ENCODE results near the gene EPX.
A peak's percentile ranks its signal among the peaks of the same experiment; 100 is the strongest.

EPX gene

DNA sequence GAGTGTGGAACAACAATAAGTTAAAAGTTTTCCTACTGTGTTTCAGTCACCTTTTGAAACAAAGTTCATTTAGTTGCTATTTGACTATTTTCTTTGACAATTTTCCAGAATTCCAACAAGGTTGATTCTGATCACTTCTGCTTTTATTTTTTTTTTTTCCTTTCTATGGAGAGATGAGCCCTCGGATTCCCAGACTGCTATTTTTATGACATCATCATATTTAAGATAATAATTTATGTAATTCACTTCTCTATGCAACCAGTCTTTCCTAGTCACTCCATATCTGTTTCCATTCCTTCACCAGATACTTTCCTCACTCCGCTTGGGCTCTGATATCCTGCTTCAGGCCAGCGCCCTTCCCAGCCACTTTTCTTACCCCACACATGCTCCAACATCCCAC lies 17.7 kb upstream of the EPX start:
- ATAC-seq (no peak), DNase-seq (no peak)
- peaks cover 15% of the 10 kb centered on the region for H3K4me1 Mint-ChIP-seq
- H3K27ac Mint-ChIP-seq: no peak overlapping the region
- H3K4me3 Mint-ChIP-seq: no peak overlapping the region
- H3K9me3 Mint-ChIP-seq: no peaks in the 10 kb centered on the region
- no peaks in the 10 kb centered on the region for H3K27me3 Mint-ChIP-seq

DNA sequence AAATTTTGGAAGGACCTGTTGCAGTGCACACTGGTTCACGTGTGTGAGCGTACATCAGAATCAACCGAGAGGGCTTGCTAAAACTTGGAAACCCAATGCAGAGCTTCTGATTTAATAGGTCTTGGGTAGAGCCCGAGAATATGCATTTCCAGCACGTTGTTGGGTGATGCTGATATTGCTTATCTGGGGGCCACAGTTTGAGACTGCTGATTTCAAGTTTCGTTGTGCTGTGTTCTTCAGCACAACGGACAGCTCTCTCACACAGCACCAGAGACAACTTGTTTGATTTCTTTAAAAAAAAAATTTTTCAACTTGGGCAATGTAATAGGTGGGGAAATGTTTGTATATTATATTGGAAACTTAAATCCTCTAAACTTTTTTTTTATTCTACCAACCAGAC lies 16.3 kb upstream of the EPX start:
- DNase-seq (no peak), ATAC-seq (no peak)
- no peak overlapping the region for H3K27ac Mint-ChIP-seq
- H3K9me3 Mint-ChIP-seq: no peaks in the 10 kb centered on the region
- no peaks in the 10 kb centered on the region for H3K27me3 Mint-ChIP-seq
- H3K4me3 Mint-ChIP-seq: no peak overlapping the region
- peaks cover 6% of the 10 kb centered on the region for H3K4me1 Mint-ChIP-seq

DNA sequence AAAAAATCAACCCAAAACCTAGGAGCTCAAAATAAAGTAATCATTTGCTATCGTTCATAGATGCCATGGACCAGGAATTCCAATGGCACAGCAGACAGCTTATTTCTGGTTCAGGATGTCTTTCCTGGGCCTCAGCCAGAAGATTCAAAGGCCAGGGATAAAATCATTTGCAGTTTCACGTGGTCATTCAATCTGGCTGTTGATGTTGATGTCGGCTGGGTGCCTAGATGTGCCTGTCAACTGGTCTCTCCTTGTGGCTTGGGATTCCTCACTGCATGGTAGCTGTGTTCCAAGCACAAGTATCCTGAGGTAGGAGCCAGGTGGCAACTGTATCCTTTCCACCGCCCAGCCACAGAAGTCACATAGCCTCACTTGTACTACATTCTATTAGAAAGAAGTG lies 10.7 kb upstream of the EPX start:
- Mint-ChIP-seq H3K27ac (no peak overlapping the region), H3K4me1 (no peaks in the 10 kb centered on the region), H3K9me3 (no peaks in the 10 kb centered on the region), H3K4me3 (no peak overlapping the region), H3K27me3 (no peaks in the 10 kb centered on the region)
- DNase-seq: no peak
- ATAC-seq: no peak

DNA sequence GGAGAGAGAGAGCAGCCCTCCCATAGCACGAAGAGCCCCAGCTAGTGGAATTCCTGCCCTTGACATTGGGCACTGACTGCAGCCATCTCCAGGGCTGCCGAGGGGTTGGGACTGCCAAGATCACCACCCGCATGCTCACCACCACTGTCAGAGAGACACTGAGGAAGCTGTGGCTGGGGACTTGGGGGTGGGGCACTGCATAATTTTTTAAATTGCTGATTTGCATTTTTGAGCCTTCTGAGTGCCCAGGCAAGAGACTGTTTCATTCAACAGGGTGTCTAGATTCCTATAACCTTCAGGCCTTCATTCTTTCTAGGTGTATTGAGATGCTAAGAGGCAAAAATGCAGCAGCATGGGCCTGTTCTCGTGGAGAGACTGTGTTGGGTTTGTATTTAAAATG lies 9.0 kb upstream of the EPX start:
- Mint-ChIP-seq H3K27ac (no peak overlapping the region), H3K4me3 (no peak overlapping the region), H3K4me1 (no peaks in the 10 kb centered on the region), H3K27me3 (peaks cover 5% of the 10 kb centered on the region), H3K9me3 (no peaks in the 10 kb centered on the region)
- ATAC-seq (no peak), DNase-seq (no peak)

DNA sequence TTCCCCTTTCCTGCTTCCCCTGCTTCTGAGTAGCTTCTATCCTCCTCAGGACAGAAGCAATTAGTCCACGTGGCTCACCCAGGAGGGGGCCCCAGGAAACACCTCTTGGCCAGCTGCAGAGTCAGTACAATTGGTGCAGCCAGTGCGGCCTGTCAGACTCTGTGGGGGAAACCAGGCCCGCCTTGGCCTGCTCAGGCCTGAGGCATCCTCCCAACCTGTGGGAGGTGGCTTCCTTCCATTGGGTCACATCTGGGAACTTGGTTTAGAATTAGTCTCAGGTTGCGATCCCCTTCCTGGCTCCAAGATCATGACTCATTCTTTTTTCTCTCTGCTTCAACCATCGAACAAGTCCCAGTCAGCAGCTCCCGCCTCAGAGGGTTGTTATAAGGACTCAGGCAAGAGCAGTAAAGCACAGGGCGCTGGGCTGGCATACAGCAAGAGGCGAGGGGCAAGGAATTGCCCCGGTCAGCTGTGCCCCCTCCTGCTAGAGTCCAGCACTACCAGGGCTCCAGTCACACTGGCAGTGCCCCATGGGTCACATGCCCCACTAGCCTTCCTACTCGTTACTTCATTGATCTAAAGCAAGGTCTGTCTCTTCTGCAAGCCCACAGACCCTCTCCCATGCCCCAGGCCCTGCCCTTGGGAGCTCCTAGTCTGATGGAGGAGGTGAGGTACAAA lies 8.1 kb upstream of the EPX start:
- Mint-ChIP-seq H3K4me1 (no peaks in the 10 kb centered on the region), H3K4me3 (no peak overlapping the region), H3K9me3 (no peaks in the 10 kb centered on the region), H3K27ac (no peak overlapping the region), H3K27me3 (peaks cover 5% of the 10 kb centered on the region)
- ATAC-seq (no peak), DNase-seq (no peak)

DNA sequence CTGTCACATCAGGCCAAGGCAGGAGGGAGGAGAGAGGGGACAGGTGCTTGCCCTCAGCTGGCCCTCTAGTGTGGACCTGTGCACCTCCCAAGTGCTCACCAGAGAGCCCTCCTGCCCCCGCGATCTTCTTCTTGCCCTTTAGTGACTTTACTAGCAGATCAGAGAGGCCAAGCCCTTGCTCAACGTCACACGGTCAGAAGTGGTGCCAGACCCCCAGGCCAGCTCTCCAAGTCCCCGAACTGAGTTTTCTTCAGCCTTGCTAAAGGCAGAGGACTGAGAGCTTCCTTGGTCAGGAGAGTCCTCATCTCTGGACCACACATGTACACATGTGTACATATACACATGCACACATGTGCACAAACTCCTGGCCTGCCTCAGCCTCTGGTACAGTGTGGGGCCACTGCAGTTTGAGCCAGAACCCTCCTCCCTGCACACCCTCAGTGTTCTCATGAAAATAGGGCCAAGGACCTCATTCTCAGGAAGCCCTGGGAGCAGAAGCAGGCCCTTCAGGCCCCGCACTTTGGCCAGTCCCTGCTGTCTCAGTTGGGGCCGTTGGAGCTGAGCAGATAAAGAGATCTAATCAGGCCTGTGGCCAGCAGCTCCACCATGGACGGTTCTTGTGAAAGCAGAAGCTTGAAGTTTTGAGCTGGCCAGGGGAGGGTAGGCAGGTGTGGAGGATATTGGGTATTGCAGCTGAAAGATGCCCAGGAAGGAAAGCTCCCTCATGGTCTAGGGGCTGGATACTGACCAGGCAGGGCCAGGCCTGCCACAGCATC lies 7.4 kb upstream of the EPX start:
- DNase-seq (no peak), ATAC-seq (no peak)
- Mint-ChIP-seq H3K4me1 (no peaks in the 10 kb centered on the region), H3K27me3 (peaks cover 5% of the 10 kb centered on the region), H3K4me3 (no peak overlapping the region), H3K27ac (no peak overlapping the region), H3K9me3 (no peaks in the 10 kb centered on the region)

DNA sequence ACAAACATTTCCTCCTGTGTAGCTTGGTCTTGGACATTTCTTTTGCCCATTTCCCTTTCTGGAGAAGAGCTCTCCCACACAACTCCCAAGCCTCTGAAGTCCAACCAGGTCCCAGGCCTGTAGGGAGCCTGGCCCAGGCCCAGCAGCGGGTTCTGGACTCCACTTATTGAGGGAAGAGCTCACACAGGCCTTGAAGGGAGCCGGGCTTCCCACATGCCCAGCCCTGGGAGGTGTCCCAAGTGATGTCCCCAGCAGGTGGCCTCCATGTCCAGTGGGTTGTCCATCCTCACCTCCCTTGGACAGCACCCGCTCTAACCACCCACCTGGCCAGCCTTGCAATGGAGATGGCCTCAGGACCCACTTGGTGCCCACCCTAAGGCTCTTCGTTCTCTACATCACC lies 5.9 kb upstream of the EPX start:
- Mint-ChIP-seq H3K9me3 (no peaks in the 10 kb centered on the region), H3K4me1 (no peaks in the 10 kb centered on the region), H3K4me3 (no peak overlapping the region), H3K27ac (no peak overlapping the region), H3K27me3 (peaks cover 15% of the 10 kb centered on the region)
- ATAC-seq (no peak), DNase-seq (no peak)

DNA sequence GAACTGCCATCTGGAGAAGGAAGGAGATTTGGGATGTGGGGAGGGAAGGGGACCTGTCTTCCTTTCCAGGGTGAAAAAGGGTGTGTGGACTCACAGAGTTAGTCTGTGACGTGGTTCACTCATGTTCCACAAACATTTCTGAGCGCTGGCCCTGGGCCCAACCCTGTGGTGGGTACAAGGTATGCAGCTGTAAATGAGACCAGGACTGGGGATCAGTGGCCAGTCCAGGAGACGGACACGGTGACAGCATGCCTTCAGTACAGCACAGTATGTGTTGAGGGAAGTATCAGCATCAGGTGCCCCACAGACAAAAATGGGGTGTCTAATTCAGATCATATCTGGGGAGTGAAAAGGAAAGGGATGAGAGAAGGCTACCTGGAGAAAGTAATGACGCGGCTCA lies 5.5 kb upstream of the EPX start:
- H3K27ac Mint-ChIP-seq: no peak overlapping the region
- ATAC-seq (no peak), DNase-seq (no peak)
- peaks cover 15% of the 10 kb centered on the region for H3K27me3 Mint-ChIP-seq
- H3K4me3 Mint-ChIP-seq: no peak overlapping the region
- H3K4me1 Mint-ChIP-seq: no peaks in the 10 kb centered on the region
- no peaks in the 10 kb centered on the region for H3K9me3 Mint-ChIP-seq

DNA sequence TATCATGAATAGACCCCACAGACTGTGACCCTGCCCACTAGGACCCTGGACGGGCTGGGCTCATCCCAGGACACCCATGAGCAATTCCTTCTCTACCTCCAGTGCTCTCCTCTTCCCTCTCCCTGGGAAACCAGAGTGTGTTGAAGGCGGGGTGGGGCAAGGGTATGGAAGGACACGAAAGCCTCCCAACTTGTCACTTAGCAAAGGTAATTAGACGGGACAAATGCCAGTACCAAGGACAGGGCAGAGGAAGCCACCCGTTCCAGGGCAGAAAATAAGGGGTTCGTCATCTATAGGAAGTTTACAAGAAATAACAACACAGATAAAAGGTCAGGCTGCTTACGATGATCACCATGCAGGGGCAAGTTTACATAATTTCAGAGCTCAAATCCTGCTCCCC lies 4.9 kb upstream of the EPX start:
- Mint-ChIP-seq H3K4me3 (no peak overlapping the region), H3K9me3 (no peaks in the 10 kb centered on the region), H3K27me3 (peaks cover 15% of the 10 kb centered on the region), H3K27ac (no peak overlapping the region), H3K4me1 (no peaks in the 10 kb centered on the region)
- ATAC-seq (no peak), DNase-seq (no peak)

DNA sequence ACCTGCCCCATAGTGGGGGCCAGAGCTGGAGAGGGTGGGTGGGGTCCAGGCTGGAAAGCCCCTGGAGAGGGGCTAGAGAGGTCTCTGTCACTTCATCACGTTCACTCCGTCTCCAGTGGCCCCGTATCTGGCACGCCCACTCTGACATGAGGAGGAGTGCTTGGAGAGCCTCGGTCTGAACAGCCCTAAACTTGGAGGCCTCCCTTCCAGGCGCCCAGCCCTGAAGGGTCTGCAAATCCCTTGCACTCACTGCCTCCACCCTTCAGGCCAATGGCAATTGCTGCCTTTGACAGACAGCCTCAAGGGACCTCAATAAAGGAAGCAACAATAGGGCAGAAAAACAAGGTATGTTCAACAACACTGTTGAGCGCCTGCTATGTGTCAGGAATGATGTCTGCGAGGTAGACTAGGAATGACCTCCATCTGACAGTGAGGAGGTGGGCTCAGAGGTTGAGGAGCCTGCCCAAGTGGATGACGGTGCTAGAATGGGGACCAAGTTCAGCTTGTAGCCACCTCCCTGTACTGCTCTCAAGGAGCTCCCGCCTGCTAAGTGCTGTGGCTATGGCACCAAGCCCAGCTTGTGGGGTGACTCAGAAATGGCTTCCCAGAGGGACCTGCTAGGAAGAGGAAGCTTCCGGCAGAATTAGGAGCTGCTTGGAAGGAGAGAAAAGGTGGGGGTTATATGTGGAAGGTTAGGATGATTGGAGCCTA lies 2.9 kb upstream of the EPX start:
- Mint-ChIP-seq H3K27me3 (peaks cover 15% of the 10 kb centered on the region), H3K27ac (peak overlapping the region; percentile 7 to 47), H3K4me3 (no peak overlapping the region), H3K4me1 (no peaks in the 10 kb centered on the region), H3K9me3 (no peaks in the 10 kb centered on the region)
- no peak for ATAC-seq
- DNase-seq: no peak

DNA sequence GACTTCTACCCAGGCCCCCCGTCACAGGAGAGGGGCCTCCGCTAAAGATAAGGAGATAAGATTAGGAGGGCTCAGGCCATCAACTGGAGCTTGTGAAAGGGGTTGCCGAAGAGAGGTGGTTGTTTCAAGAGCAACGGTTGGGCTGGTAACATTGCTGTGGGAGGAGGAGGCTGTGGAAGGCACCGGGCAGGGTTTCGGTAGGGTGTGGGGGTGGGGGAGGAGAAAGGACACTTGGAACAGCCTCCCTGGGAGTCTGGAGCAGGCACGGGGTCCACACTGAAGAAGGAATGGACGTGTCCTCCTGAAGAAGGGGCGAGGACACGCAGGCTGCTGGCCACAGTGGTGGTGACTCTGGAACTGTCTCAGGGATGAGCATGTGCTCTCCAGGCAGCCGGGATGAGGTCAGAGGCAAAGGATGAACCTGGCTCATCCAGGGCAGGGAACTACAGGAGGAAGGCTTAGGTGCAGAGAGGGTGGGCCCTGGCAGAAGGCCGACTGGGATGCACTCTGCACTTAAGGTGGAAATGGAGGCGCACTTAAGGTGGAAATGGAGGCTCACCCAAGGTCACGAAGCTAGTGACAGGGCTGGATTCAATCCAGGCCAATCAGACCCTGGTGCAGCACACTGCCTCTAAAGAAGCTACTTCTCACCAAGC lies 1.2 kb upstream of the EPX start:
- Mint-ChIP-seq H3K27me3 (peaks cover 15% of the 10 kb centered on the region), H3K4me3 (no peak overlapping the region), H3K9me3 (no peaks in the 10 kb centered on the region), H3K27ac (no peak overlapping the region), H3K4me1 (no peaks in the 10 kb centered on the region)
- DNase-seq: no peak
- ATAC-seq: no peak

DNA sequence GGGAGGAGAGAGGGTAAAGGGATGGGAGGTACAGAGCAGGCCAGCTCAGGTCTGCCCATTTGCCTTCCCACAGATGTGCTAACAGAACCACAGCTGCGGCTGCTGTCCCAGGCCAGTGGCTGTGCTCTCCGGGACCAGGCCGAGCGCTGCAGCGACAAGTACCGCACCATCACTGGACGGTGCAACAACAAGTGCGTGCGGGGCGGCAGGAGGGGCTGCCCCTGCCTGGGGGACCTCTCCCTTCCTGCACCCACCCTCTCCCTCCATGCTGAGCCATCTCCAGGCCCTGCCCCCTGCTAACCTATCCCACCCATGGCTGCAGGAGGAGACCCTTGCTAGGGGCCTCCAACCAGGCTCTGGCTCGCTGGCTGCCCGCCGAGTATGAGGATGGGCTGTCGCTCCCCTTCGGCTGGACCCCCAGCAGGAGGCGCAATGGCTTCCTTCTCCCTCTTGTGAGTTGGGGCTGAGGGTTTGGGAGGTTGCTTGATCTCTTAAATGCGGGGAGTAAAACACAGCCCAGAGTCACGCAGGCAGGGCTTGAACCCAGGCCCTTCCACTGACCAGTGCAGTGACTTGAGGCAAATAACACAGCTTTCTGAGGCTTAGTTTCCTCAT lies 1.2 kb downstream of the EPX start:
- DNase-seq: no peak
- no peaks in the 10 kb centered on the region for H3K4me1 Mint-ChIP-seq
- no peak for ATAC-seq
- no peak overlapping the region for H3K4me3 Mint-ChIP-seq
- peaks cover 29% of the 10 kb centered on the region for H3K27me3 Mint-ChIP-seq
- no peak overlapping the region for H3K27ac Mint-ChIP-seq
- H3K9me3 Mint-ChIP-seq: no peaks in the 10 kb centered on the region

DNA sequence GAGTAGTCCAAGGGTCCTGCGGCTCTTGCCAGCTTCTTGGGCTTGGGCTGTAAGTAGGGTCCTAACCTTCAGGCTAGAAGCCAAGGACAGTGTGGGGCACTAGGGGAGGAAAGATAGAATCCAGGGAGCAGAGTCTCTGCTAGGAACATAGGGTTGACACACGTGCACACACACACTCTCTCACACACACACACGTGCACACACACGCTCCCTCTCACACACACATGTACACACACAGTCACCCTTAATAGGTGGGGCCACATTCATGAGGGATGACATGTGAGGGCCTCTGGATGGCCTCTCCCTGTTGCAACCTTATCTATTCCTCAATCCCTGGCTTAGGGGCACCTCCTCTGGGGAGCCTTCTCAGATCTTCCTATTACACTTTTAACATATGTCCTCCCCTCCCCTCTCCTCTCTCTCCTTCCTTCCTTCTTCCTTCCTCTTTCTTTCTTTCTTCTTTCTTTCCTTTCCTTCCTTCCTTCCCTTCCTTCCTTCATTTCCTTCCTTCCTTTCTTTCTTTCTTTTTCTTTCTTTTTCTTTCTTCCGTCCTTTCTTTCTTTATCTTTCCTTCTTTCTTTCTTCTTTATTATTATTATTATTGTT lies 3.1 kb downstream of the EPX start:
- peaks cover 8% of the 10 kb centered on the region for H3K4me1 Mint-ChIP-seq
- ATAC-seq (no peak), DNase-seq (no peak)
- no peaks in the 10 kb centered on the region for H3K9me3 Mint-ChIP-seq
- H3K27me3 Mint-ChIP-seq: peaks cover 39% of the 10 kb centered on the region
- H3K27ac Mint-ChIP-seq: no peak overlapping the region
- H3K4me3 Mint-ChIP-seq: no peak overlapping the region

DNA sequence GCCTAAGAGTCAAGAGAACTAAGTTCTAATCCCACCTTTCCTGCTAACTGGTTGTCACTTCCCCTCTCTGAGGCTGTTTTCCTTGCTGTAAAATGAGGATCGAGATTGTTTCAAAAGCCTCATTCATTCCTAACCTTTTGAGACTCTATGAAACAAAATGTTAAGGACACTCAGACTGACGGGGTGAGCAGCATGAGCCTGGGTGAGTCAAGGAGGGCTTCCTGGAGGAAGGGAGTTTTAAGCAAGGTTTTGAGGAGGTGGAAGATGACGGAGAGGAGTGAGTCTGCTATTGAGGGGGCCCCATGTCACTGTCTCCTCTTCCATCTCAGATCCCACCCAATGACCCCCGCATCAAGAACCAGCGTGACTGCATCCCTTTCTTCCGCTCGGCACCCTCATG lies 4.1 kb downstream of the EPX start:
- Mint-ChIP-seq H3K27me3 (peaks cover 31% of the 10 kb centered on the region), H3K4me3 (no peak overlapping the region), H3K4me1 (peaks cover 8% of the 10 kb centered on the region), H3K9me3 (no peaks in the 10 kb centered on the region), H3K27ac (peak overlapping the region; percentile 16 to 57)
- no peak for DNase-seq
- ATAC-seq: no peak

DNA sequence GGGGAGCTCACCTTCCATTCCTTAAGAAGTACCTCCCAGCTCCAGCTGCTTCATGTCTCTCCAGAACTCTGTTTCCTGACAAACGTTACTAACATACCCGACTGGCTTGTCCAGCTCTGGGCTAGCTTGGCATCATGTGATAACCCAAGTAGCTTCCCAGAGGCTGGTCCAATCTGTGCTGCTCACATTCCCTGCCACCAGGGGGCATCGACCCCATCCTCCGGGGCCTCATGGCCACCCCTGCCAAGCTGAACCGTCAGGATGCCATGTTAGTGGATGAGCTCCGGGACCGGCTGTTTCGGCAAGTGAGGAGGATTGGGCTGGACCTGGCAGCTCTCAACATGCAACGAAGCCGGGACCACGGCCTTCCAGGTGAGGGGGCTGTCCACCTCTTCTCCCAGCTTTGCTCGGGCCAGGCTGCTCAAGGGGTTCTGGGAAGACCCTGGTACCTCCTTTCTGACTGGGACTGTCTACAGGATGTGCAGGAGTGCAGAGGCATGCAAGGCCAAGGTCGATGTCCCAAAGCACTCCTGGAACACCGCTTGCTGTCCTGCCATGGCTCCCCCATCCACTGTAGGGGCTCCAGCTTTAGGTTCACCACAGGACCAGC lies 7.6 kb downstream of the EPX start:
- H3K4me1 Mint-ChIP-seq: peaks cover 8% of the 10 kb centered on the region
- no peaks in the 10 kb centered on the region for H3K9me3 Mint-ChIP-seq
- no peak overlapping the region for H3K27ac Mint-ChIP-seq
- H3K4me3 Mint-ChIP-seq: no peak overlapping the region
- DNase-seq (peak; percentile 52 to 61), ATAC-seq (peak; percentile 90)
- H3K27me3 Mint-ChIP-seq: peaks cover 31% of the 10 kb centered on the region
